Testis (tissue), 3 donors: ENCODE results near the gene FIBCD1. TPM values are rescaled to one million over a fixed set of nuclear protein-coding genes. Genes with fewer than 3 reads are reported as not detected.

Experiments used
- DNase-seq: peaks from one replicate; pipeline ENCODE4 v3.0.0-alpha.2; 2019
- H3K27ac ChIP-seq, 2 donors: fragments of 200-600 bp; sonication (generic); one replicate each; pipeline ENCODE4 v1.5.1; 2019
- H3K27me3 ChIP-seq: fragments of 200-600 bp; sonication (generic); one replicate; pipeline ENCODE4 v1.5.1; 2019
- H3K36me3 ChIP-seq: fragments of 200-600 bp; sonication (generic); one replicate; pipeline ENCODE4 v1.5.1; 2017; ENCODE audit warnings: low read depth; ENCODE audit errors: missing control alignments
- H3K4me1 ChIP-seq: fragments of 200-600 bp; sonication (generic); one replicate; pipeline ENCODE4 v1.5.1; 2019
- H3K4me3 ChIP-seq, 2 donors: fragments of 200-600 bp; sonication (generic); one replicate each; pipeline ENCODE4 v1.5.1; 2017 to 2019
- H3K9me3 ChIP-seq: fragments of 200-600 bp; sonication (generic); one replicate; pipeline ENCODE4 v1.5.1; 2017
- POLR2A ChIP-seq: fragments of 450-650 bp; IDR thresholded peaks from one replicate; pipeline ENCODE4 v1.6.1; 2017; ENCODE audit warnings: antibody characterized with exemption, mild to moderate bottlenecking, moderate library complexity
- WGBS, 2 donors: methylation state at CpG; one replicate each; pipeline ENCODE4 v1.1.5; 2018; 5-methylcytosine and 5-hydroxymethylcytosine counted together
- intact Hi-C: fragments of 100-400 bp; cut with DNase I; formaldehyde crosslinking; loops from one replicate; pipeline ENCODE4 v1.15.1; 2023; ENCODE audit warnings: low total_unique reads
- polyA plus RNA-seq: library from polyadenylated mRNA; stranded (reverse); fragments of 350-450 nt; fragmentation: Illumina TruSeq; extraction: RNeasy Lipid Tissue Mini Kit (QIAGEN cat#74804); gene quantifications from one replicate; pipeline ENCODE4 v1.2.3, GENCODE V29; 2014; ENCODE audit warnings: low read depth, low replicate concordance; ENCODE audit not compliant: insufficient read depth
- total RNA-seq, 2 donors: library from RNA; depleted of rRNA; stranded (reverse); fragments of >200 nt; gene quantifications; one replicate each; pipeline ENCODE4 v1.2.3, GENCODE V29; 2016
- TF ChIP-seq, protein P1 (sequence below), 3 experiments: fragments of 450-650 bp in 2 of 3; fragments of 200-600 bp in 1 of 3; sonication (generic) in 1 of 3; IDR thresholded peaks; one replicate each; pipeline ENCODE4 v1.5.1; 2016 to 2019; ENCODE audit warnings: antibody characterized with exemption in 3 of 3, mild to moderate bottlenecking in 2 of 3, moderate library complexity in 1 of 3

Gene FIBCD1
- total and polyA plus RNA-seq, 3 donors from 2014 or later = 20.8 to 33.5 (median 29.1) TPM

DNA sequence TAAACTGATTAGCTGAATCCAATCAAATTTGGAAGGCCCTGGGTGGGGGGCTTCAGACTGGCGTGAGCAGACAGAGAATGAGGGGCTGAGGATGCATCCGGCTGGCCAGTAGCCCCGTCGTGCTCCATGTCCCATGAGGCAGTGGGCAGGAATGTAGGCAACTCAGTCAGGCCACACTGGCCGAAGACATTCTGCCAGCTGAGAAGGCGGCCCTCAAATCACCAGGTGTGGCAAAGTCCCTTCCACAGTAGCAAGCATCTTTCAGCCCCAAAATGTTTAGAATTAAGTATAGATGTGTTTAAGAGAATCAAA is 44.3 kb upstream of the FIBCD1 start:
- intact Hi-C loops = no loop called here
- WGBS, 2 donors = 78 to 84% methylated on average over 6 of the region's 6 CpGs
- Histone ChIP-seq H3K36me3 (no peaks in the 10 kb centered on the region), H3K9me3 (no peaks in the 10 kb centered on the region), H3K4me1 (no peaks in the 10 kb centered on the region), H3K27ac (no peak overlapping the region), H3K4me3 (no peak overlapping the region), H3K27me3 (no peaks in the 10 kb centered on the region)
- DNase-seq = no peak
- TF ChIP-seq POLR2A = no peak
- TF ChIP-seq, protein P1, sequence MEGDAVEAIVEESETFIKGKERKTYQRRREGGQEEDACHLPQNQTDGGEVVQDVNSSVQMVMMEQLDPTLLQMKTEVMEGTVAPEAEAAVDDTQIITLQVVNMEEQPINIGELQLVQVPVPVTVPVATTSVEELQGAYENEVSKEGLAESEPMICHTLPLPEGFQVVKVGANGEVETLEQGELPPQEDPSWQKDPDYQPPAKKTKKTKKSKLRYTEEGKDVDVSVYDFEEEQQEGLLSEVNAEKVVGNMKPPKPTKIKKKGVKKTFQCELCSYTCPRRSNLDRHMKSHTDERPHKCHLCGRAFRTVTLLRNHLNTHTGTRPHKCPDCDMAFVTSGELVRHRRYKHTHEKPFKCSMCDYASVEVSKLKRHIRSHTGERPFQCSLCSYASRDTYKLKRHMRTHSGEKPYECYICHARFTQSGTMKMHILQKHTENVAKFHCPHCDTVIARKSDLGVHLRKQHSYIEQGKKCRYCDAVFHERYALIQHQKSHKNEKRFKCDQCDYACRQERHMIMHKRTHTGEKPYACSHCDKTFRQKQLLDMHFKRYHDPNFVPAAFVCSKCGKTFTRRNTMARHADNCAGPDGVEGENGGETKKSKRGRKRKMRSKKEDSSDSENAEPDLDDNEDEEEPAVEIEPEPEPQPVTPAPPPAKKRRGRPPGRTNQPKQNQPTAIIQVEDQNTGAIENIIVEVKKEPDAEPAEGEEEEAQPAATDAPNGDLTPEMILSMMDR (IDR thresholded peaks at IDR 0.05) = no peak

DNA sequence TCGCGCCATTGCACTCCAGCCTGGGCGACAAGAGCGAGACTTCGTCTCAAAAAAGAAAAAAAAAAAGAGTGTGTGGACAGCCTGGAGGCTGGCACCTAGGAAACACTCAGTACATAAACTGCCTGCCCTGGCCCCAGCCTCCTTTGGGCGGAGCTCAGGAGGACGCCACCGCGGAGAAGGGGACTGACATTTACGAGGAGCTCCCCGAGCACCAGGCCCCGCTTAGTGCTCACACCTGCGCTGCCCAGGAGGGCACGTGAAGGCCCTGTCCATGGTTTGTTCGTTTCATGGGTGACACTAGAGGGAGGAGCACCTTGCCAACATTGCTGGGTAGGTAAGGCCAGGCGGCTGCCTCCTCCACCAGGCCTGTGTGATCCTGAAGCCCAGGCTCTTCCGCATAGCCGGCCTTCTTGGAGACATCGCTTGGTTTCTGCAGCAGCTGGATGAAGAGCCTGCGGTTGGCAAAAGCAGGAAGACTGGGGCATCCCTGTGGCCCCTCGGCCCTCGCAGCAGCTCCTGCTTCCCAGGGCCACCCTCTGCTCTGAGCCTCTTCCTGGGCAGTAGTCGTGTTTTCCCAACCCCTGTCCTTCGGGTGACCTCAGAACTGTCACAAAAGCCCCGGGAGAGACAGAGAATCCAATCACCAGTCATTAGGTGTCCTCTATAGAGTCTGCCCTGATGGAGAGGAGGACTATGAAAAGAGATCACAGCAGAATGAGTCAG is 43.8 kb upstream of the FIBCD1 start:
- WGBS, 2 donors = 87 to 89% methylated on average over 17 to 25 of the region's 25 CpGs
- Histone ChIP-seq H3K36me3 (no peaks in the 10 kb centered on the region), H3K4me1 (no peaks in the 10 kb centered on the region), H3K9me3 (no peaks in the 10 kb centered on the region), H3K27ac (no peak overlapping the region), H3K27me3 (no peaks in the 10 kb centered on the region), H3K4me3 (no peak overlapping the region)
- DNase-seq = no peak
- intact Hi-C loops = no loop called here
- TF ChIP-seq, protein P1 (IDR thresholded peaks at IDR 0.05) = no peak
- TF ChIP-seq POLR2A = no peak

DNA sequence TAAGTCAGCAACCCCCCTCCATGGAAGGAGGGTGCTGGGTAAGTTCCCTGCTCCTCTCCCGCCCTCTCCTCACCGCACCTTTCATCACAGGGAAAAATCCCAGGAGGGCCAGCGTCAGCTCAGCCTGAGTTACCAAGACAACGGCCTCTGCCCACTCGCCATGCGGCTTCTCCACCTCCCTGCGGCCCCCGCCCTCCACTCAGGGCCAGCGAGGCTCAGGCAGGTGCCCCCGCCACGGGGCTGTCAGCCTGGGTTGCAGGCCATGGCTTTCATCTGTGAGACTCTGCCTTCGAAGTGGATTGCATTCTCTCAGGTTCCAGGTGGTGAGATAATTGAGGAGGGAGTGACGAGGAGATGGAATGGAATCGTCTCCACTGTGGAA is 42.7 kb upstream of the FIBCD1 start:
- DNase-seq = no peak
- Histone ChIP-seq H3K9me3 (no peaks in the 10 kb centered on the region), H3K27ac (no peak overlapping the region), H3K4me1 (no peaks in the 10 kb centered on the region), H3K27me3 (no peaks in the 10 kb centered on the region), H3K4me3 (no peak overlapping the region), H3K36me3 (no peaks in the 10 kb centered on the region)
- WGBS, 2 donors = 69 to 78% methylated on average over 7 to 14 of the region's 14 CpGs
- intact Hi-C loops = no loop called here
- no peak for TF ChIP-seq POLR2A
- TF ChIP-seq, protein P1 (IDR thresholded peaks at IDR 0.05) = no peak

DNA sequence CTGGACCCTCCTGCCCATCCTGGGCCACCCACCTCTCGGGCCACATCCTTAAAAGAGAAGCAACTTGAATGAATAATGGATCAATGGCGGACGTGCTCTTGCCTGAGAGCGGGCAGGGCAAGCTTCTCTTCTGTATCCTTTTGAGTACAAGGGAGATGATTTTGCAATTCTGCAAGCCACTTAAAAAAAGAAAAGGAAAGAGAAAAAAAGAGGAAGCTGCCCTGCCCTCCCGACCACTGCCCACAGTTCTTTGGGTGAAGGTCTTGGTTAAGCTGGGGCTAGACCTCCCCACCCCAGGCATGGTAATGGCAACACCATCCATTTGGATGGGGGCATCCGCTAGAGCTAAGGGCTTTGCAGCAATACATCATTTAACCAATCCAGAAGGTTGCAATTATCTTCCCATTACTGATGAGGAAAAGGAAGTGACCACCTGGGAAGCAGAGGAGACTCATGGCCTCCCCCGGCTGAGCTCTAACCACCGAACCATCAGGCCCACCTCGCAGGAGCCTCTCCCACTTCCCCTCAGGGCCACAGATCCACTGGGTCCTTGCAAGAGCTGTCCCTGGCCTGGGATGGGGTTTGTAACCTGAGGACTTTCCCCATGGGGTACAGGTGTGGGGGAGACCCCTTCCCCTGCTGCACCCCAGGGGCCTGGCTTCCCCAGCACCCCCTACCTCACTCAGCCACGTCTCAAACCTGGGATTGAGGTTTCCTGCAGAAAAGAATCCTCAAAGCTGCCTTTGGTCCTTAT is 42.1 kb upstream of the FIBCD1 start:
- intact Hi-C loops = no loop called here
- TF ChIP-seq, protein P1 (IDR thresholded peaks at IDR 0.05) = no peak
- TF ChIP-seq POLR2A = no peak
- no peak overlapping the region for H3K27ac ChIP-seq
- no peaks in the 10 kb centered on the region for H3K9me3 ChIP-seq
- H3K27me3 ChIP-seq = no peaks in the 10 kb centered on the region
- no peaks in the 10 kb centered on the region for H3K36me3 ChIP-seq
- H3K4me3 ChIP-seq = no peak overlapping the region
- H3K4me1 ChIP-seq = no peaks in the 10 kb centered on the region
- DNase-seq = no peak
- WGBS, 2 donors = 80 to 81% methylated on average over 9 to 10 of the region's 10 CpGs

DNA sequence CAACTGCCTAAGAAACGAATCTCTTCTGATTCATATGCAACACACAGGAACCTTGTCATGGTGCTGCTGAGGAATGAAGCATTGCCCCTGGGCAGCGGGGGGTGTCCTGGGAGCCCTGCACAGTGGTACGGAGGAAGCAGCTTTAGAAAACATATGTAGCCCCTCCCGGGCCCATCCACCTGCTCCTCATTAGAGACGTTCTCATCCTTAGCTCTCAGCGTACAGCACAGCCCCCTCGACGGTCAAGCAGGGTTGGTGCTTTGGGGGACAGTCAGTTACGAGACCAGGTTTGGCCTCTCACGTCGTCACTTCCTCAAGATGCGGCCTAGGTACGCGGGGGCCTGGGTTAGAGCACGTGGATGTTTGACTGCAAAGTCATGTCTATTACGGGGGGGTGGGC is 41.5 kb upstream of the FIBCD1 start:
- DNase-seq = no peak
- WGBS, 2 donors = 79 to 88% methylated on average over 16 of the region's 16 CpGs
- TF ChIP-seq, protein P1 (IDR thresholded peaks at IDR 0.05) = no peak
- TF ChIP-seq POLR2A = no peak
- H3K36me3 ChIP-seq = no peaks in the 10 kb centered on the region
- no peak overlapping the region for H3K27ac ChIP-seq
- H3K9me3 ChIP-seq = no peaks in the 10 kb centered on the region
- no peaks in the 10 kb centered on the region for H3K4me1 ChIP-seq
- no peaks in the 10 kb centered on the region for H3K27me3 ChIP-seq
- no peak overlapping the region for H3K4me3 ChIP-seq
- intact Hi-C loops = no loop called here
